Ishikawa (cell line): ENCODE measurements around the gene PLCB1.

Experiments used
- CEBPB ChIP-seq: IDR thresholded peaks from 2 replicates; pipeline ENCODE4 v1.6.1; 2012
- CREB1 ChIP-seq: IDR thresholded peaks from 2 replicates; pipeline ENCODE4 v1.6.1; 2012; ENCODE audit warnings: low read depth
- EGR1 ChIP-seq: IDR thresholded peaks from 2 replicates; pipeline ENCODE4 v1.6.1; 2012
- EP300 ChIP-seq: IDR thresholded peaks from 2 replicates; pipeline ENCODE4 v1.6.1; 2012; ENCODE audit warnings: borderline replicate concordance
- FOXM1 ChIP-seq: IDR thresholded peaks from 2 replicates; pipeline ENCODE4 v1.6.1; 2012; ENCODE audit warnings: low read depth, borderline replicate concordance
- NFIC ChIP-seq: IDR thresholded peaks from 2 replicates; pipeline ENCODE4 v1.6.1; 2012
- RAD21 ChIP-seq: IDR thresholded peaks from 2 replicates; pipeline ENCODE4 v1.6.1; 2012; ENCODE audit warnings: low read depth
- TAF1 ChIP-seq: IDR thresholded peaks from 2 replicates; pipeline ENCODE4 v1.6.1; 2012; ENCODE audit warnings: low read depth, mild to moderate bottlenecking
- TCF12 ChIP-seq: IDR thresholded peaks from 2 replicates; pipeline ENCODE4 v1.6.1; 2012; ENCODE audit warnings: low read depth
- TEAD4 ChIP-seq: IDR thresholded peaks from 2 replicates; pipeline ENCODE4 v1.6.1; 2012
- YY1 ChIP-seq: IDR thresholded peaks from 2 replicates; pipeline ENCODE4 v1.6.1; 2012; ENCODE audit warnings: low read depth
- ZBTB7A ChIP-seq: IDR thresholded peaks from 2 replicates; pipeline ENCODE4 v1.6.1; 2012; ENCODE audit warnings: low read depth
- TF ChIP-seq, protein P1 (sequence below): IDR thresholded peaks from 2 replicates; pipeline ENCODE4 v1.6.1; 2012
- TF ChIP-seq, protein P2 (sequence below): IDR thresholded peaks from 2 replicates; pipeline ENCODE4 v1.6.1; 2012; ENCODE audit warnings: low read depth, mild to moderate bottlenecking
- TF ChIP-seq, protein P3 (sequence below): IDR thresholded peaks from 2 replicates; pipeline ENCODE4 v1.6.1; 2012

PLCB1 gene

DNA sequence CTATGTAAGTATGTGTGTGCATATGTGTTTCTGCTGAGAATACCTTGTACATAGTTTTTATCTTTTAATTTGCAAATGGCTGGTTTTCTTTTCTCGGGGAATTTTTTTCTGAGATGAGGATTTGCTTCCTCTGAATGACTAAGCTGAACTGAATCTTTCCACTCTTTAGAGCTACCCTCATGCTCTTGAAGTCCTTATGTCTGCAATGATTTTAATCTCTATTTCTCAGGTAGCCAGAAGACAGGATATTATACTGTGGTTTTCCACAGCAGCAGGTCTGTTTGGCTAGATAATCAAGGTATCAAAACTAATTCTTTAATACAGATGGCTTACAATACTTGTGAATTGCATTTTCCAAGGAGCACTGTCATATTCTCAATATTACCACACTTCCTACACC, 114.7 kb downstream of the PLCB1 start:
- TF ChIP-seq ZBTB7A (no peak), CEBPB (no peak), EP300 (no peak), TAF1 (no peak), NFIC (no peak), RAD21 (no peak), CREB1 (no peak), EGR1 (no peak), FOXM1 (no peak), TCF12 (no peak)
- TF ChIP-seq, protein P1, sequence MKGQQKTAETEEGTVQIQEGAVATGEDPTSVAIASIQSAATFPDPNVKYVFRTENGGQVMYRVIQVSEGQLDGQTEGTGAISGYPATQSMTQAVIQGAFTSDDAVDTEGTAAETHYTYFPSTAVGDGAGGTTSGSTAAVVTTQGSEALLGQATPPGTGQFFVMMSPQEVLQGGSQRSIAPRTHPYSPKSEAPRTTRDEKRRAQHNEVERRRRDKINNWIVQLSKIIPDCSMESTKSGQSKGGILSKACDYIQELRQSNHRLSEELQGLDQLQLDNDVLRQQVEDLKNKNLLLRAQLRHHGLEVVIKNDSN, result no peak
- TF ChIP-seq, protein P2, sequence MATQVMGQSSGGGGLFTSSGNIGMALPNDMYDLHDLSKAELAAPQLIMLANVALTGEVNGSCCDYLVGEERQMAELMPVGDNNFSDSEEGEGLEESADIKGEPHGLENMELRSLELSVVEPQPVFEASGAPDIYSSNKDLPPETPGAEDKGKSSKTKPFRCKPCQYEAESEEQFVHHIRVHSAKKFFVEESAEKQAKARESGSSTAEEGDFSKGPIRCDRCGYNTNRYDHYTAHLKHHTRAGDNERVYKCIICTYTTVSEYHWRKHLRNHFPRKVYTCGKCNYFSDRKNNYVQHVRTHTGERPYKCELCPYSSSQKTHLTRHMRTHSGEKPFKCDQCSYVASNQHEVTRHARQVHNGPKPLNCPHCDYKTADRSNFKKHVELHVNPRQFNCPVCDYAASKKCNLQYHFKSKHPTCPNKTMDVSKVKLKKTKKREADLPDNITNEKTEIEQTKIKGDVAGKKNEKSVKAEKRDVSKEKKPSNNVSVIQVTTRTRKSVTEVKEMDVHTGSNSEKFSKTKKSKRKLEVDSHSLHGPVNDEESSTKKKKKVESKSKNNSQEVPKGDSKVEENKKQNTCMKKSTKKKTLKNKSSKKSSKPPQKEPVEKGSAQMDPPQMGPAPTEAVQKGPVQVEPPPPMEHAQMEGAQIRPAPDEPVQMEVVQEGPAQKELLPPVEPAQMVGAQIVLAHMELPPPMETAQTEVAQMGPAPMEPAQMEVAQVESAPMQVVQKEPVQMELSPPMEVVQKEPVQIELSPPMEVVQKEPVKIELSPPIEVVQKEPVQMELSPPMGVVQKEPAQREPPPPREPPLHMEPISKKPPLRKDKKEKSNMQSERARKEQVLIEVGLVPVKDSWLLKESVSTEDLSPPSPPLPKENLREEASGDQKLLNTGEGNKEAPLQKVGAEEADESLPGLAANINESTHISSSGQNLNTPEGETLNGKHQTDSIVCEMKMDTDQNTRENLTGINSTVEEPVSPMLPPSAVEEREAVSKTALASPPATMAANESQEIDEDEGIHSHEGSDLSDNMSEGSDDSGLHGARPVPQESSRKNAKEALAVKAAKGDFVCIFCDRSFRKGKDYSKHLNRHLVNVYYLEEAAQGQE, result no peak
- TF ChIP-seq, protein P3, sequence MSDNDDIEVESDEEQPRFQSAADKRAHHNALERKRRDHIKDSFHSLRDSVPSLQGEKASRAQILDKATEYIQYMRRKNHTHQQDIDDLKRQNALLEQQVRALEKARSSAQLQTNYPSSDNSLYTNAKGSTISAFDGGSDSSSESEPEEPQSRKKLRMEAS, result no peak

DNA sequence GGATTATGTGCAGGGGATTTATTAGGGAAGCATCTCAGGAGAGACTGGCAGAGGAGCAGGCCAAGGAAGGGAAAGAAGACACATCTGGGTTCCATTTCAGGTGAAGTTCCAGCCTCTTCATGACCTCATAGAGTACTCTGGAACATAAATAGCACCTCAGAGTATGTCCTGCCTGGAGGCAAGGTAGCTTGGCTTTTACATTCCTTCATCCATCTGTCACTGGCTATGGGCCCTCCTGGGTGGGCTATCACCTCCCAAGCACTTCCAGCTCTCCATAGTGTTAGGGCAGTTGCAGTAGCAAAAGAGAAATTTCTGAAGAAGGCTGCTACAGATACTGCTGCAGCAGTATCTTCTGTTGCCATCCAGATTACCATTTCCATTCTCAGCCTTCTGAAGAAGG, 116.0 kb downstream of the PLCB1 start:
- no peak for TF ChIP-seq EP300
- no peak for TF ChIP-seq TAF1
- TF ChIP-seq, protein P3, result no peak
- no peak for TF ChIP-seq FOXM1
- TF ChIP-seq RAD21, result no peak

DNA sequence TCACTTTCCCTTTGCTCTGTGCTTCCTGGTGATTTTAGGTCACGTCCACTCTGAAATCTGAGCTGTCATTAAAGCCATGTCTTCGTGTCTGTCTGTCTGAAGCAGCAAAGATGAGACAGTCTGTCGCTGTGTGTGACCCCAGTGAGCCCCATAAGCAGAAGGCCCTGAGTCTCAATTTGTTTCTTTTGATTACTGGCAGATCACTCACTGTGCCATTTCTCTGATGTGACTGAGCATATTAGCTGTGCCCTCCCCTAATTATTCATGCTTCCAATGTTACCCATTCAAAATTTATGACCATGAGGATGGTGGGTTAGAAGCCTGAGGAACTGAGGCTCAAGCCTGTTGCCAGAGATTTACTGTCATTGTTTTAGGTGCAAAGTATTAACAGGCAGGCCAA, 117.6 kb downstream of the PLCB1 start:
- TF ChIP-seq EP300, result no peak
- TF ChIP-seq ZBTB7A, result no peak
- no peak for TF ChIP-seq NFIC
- TF ChIP-seq, protein P1, result no peak
- TF ChIP-seq, protein P2, result no peak
- TF ChIP-seq TAF1, result no peak
- TF ChIP-seq FOXM1, result no peak
- TF ChIP-seq RAD21, result no peak
- no peak for TF ChIP-seq CEBPB
- no peak for TF ChIP-seq CREB1
- TF ChIP-seq TCF12, result no peak
- TF ChIP-seq TEAD4, result no peak
- no peak for TF ChIP-seq EGR1
- TF ChIP-seq, protein P3, result no peak
- no peak for TF ChIP-seq YY1

DNA sequence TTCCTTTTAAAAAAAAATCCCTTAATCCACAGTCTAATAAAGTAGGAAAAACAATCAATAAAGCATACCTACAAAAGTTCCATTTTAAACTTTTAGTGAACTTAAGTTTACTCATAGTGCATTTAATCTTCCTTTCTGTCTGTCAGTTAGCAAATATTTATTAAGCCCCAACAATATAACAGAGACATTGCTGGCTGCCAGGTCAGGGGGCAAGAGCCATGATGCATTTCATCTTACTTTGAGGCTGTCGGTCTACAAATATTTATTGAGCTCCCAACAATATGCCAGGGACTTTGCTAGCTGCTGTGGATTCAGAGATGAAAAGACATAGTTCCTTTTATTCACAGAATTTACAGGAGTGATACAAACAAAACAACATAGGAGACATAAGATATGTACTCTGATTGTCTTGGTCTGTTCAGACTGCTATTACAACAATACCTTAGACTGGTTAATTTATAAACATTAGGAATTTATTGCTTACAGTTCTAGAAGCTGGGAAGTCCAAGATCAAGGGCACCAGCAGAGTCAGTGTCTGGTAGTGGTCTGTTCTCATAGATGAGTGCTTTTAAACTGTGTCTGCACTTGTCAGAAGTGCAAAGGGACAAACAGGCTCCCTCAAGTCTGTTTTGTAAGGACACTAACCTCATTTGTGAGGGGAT, 118.6 kb downstream of the PLCB1 start:
- TF ChIP-seq EGR1, result no peak
- TF ChIP-seq TAF1, result no peak
- no peak for TF ChIP-seq NFIC
- TF ChIP-seq RAD21, result no peak
- TF ChIP-seq TEAD4, result no peak
- TF ChIP-seq FOXM1, result no peak

DNA sequence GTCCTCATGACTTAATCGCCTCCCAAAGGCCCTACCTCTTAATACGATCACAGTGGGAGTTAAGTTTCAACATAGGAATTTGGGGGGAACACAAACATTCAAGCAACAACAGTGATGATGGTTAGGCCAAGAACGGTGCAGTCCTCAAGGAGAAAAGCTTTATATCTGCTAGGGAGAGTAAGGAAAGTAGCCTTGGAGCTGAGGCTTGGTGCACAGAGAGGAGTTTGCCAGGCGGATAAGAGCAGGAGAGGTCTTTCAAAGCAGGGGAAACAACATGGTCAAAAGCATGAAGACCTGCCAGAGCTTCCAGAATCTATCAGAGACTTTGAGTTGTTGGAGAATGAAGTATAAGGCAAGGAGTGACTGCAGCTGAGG, 119.1 kb downstream of the PLCB1 start:
- TF ChIP-seq TCF12 (no peak), EGR1 (no peak), NFIC (no peak), CEBPB (no peak), ZBTB7A (no peak), YY1 (no peak), TAF1 (no peak), RAD21 (no peak), FOXM1 (no peak), TEAD4 (no peak), EP300 (no peak), CREB1 (no peak)
- TF ChIP-seq, protein P1, result no peak
- TF ChIP-seq, protein P3, result no peak
- TF ChIP-seq, protein P2, result no peak
